GM23338 (cell line): ENCODE measurements around the gene DHX29. TPM values are rescaled to one million over a fixed set of nuclear protein-coding genes. Genes with fewer than 3 reads are reported as not detected.

Source experiments
- ATAC-seq: fragments of 200-7000 bp; cut with Tn5 transposase; 3 replicates; pipeline ENCODE4 v1.9.1; 2020
- DNase-seq: peaks from one replicate; pipeline ENCODE4 v3.0.0-alpha.2; 2015; ENCODE audit warnings: low spot score
- H2AFZ ChIP-seq: fragments of 200-600 bp; sonication (generic); 2 replicates; pipeline ENCODE4 v1.8.0; 2016; ENCODE audit warnings: antibody characterized with exemption, mild to moderate bottlenecking, moderate library complexity
- H3F3A ChIP-seq: fragments of 200-600 bp; sonication (generic); replicated peaks from 2 replicates; pipeline ENCODE4 v1.8.0; 2017; ENCODE audit warnings: antibody characterized with exemption, mixed run types, low read depth
- H3K27ac ChIP-seq: fragments of 200-600 bp; sonication (generic); 2 replicates; pipeline ENCODE4 v1.6.1; 2016; ENCODE audit warnings: low read depth
- H3K27me3 ChIP-seq: fragments of 200-600 bp; sonication (generic); 2 replicates; pipeline ENCODE4 v1.8.0; 2016; ENCODE audit warnings: mild to moderate bottlenecking, mixed run types, moderate library complexity; ENCODE audit not compliant: insufficient read depth
- H3K36me3 ChIP-seq: fragments of 200-600 bp; sonication (generic); 2 replicates; pipeline ENCODE4 v1.8.0; 2016; ENCODE audit warnings: mild to moderate bottlenecking; ENCODE audit not compliant: insufficient read depth
- H3K4me1 ChIP-seq: fragments of 200-600 bp; sonication (generic); 2 replicates; pipeline ENCODE4 v1.8.0; 2016; ENCODE audit warnings: mild to moderate bottlenecking, moderate library complexity; ENCODE audit not compliant: insufficient read depth
- H3K4me2 ChIP-seq: fragments of 200-600 bp; sonication (generic); 2 replicates; pipeline ENCODE4 v1.7.1; 2017; ENCODE audit warnings: mixed run types
- H3K4me3 ChIP-seq: fragments of 200-600 bp; sonication (generic); 2 replicates; pipeline ENCODE4 v1.6.1; 2016; ENCODE audit warnings: mixed run types
- H3K79me2 ChIP-seq: fragments of 200-600 bp; sonication (generic); replicated peaks from 2 replicates; pipeline ENCODE4 v1.8.0; 2017; ENCODE audit warnings: mild to moderate bottlenecking; ENCODE audit not compliant: insufficient read depth
- H3K9me2 ChIP-seq: fragments of 200-600 bp; sonication (generic); 2 replicates; pipeline ENCODE4 v1.8.0; 2017; ENCODE audit not compliant: insufficient read depth
- H4K20me1 ChIP-seq: fragments of 200-600 bp; sonication (generic); replicated peaks from 2 replicates; pipeline ENCODE4 v1.8.0; 2017; ENCODE audit warnings: mild to moderate bottlenecking; ENCODE audit not compliant: insufficient read depth
- H3K27ac Mint-ChIP-seq: 2 replicates; pipeline ENCODE4 v1.8.0; 2020; ENCODE audit warnings: inconsistent platforms, mild to moderate bottlenecking, moderate library complexity, mixed read lengths
- H3K27me3 Mint-ChIP-seq: 3 replicates; pipeline ENCODE4 v1.8.0; 2022; ENCODE audit warnings: low read depth, mild to moderate bottlenecking, moderate library complexity, mixed read lengths, inconsistent platforms; ENCODE audit not compliant: insufficient read depth, poor library complexity
- H3K36me3 Mint-ChIP-seq: 3 replicates; pipeline ENCODE4 v1.8.0; 2021; ENCODE audit warnings: low read depth, mild to moderate bottlenecking, inconsistent platforms, moderate library complexity, mixed read lengths
- H3K4me1 Mint-ChIP-seq: 3 replicates; pipeline ENCODE4 v1.8.0; 2020; ENCODE audit warnings: mild to moderate bottlenecking, inconsistent platforms, mixed read lengths
- H3K4me3 Mint-ChIP-seq: 3 replicates; pipeline ENCODE4 v1.8.0; 2021; ENCODE audit warnings: moderate library complexity, mild to moderate bottlenecking, inconsistent platforms, mixed read lengths
- H3K9me3 Mint-ChIP-seq: 3 replicates; pipeline ENCODE4 v1.8.0; 2020; ENCODE audit warnings: moderate library complexity, mild to moderate bottlenecking, inconsistent platforms, mixed read lengths
- CTCF ChIP-seq, 2 experiments: fragments of 200-600 bp in 1 of 2; sonication (generic) in 1 of 2; conservative IDR thresholded peaks; 2 replicates each; pipeline versions ENCODE4 v1.5.1 to v1.6.1; 2016 to 2017; ENCODE audit warnings: antibody characterized with exemption in 2 of 2, low read depth in 2 of 2, mild to moderate bottlenecking in 2 of 2, moderate library complexity in 1 of 2
- ETS1 ChIP-seq: IDR thresholded peaks from 2 replicates; pipeline ENCODE4 v1.6.1; 2016; ENCODE audit warnings: antibody characterized with exemption
- EZH2 ChIP-seq: fragments of 200-600 bp; sonication (generic); IDR thresholded peaks from one replicate; pipeline ENCODE4 v1.8.0; 2017; ENCODE audit warnings: antibody characterized with exemption, mild to moderate bottlenecking, low read depth; ENCODE audit not compliant: unreplicated experiment
- EZH2phosphoT487 ChIP-seq: fragments of 200-600 bp; sonication (generic); IDR thresholded peaks from one replicate; pipeline ENCODE4 v1.8.1; 2018; ENCODE audit warnings: antibody characterized with exemption; ENCODE audit not compliant: unreplicated experiment
- JUNB ChIP-seq: IDR thresholded peaks from one replicate; pipeline ENCODE4 v1.6.1; 2016; ENCODE audit warnings: antibody characterized with exemption; ENCODE audit not compliant: unreplicated experiment
- POLR2AphosphoS5 ChIP-seq: IDR thresholded peaks from 2 replicates; pipeline ENCODE4 v1.6.1; 2016; ENCODE audit warnings: antibody characterized with exemption, low read depth
- ZNF331 ChIP-seq: fragments of 250-450 bp; sonication (Bioruptor Pico); IDR thresholded peaks from 2 replicates; pipeline ENCODE4 v1.5.0; 2020; ENCODE audit warnings: low read depth, mild to moderate bottlenecking, moderate library complexity
- polyA plus RNA-seq: library from polyadenylated mRNA; unstranded; fragments of >200 nt; fragmentation: Nextera tagmentation; extraction: Ambion mirVana; gene quantifications from 2 replicates; pipeline ENCODE4 v1.2.1, GENCODE V29; 2016
- total RNA-seq: library from RNA; depleted of rRNA; stranded (reverse); fragments of >200 nt; shearing (Covaris generic); gene quantifications from 2 replicates; pipeline ENCODE4 v1.2.3, GENCODE V29; 2014

DHX29 gene
- total and polyA plus RNA-seq, 2 experiments from 2014 or later: 34.6 to 137 TPM

- Mint-ChIP-seq H3K9me3 (peaks cover 5% of the 10 kb centered on the region; the same call in 2 of the 3 replicates), H3K4me3 (peak overlapping the region; percentile 73), H3K27ac (no peak overlapping the region), H3K27me3 (peaks cover 97% of the 10 kb centered on the region), H3K4me1 (peaks cover 33% of the 10 kb centered on the region), H3K36me3 (peaks cover 3% of the 10 kb centered on the region; the same call in 1 of the 3 replicates)
- Histone ChIP-seq H3F3A (peaks cover 24% of the 10 kb centered on the region), H3K9me2 (no peaks in the 10 kb centered on the region), H3K4me3 (peak overlapping the region; percentile 66), H3K4me2 (peak overlapping the region; percentile 84), H3K4me1 (peaks cover 31% of the 10 kb centered on the region), H4K20me1 (peaks cover 49% of the 10 kb centered on the region), H3K27me3 (peaks cover 100% of the 10 kb centered on the region), H2AFZ (peak overlapping the region; percentile 92), H3K36me3 (no peaks in the 10 kb centered on the region), H3K79me2 (no peaks in the 10 kb centered on the region), H3K27ac (no peak overlapping the region)
- DNase-seq (peak; percentile 26), ATAC-seq (no peak)
- TF ChIP-seq EZH2phosphoT487 (peak; percentile 91), POLR2AphosphoS5 (no peak), JUNB (no peak), ETS1 (no peak), EZH2 (peak; percentile 87)
These were observed 79.6 kb downstream of the DHX29 start for GRCh38 chr5:55227664-55228430.

- peak within 1 kb of the TSS; percentile 66 for H3K4me3 ChIP-seq
- Mint-ChIP-seq H3K4me1 (peaks cover 35% of the 10 kb centered on the region), H3K27ac (no peak within 1 kb of the TSS), H3K27me3 (peaks cover 97% of the 10 kb centered on the region), H3K36me3 (no peaks in the 10 kb centered on the region; the same call in 2 of the 3 replicates), H3K9me3 (peaks cover 3% of the 10 kb centered on the region; the same call in 1 of the 3 replicates), H3K4me3 (peak within 1 kb of the TSS; percentile 73)
- H3K27ac ChIP-seq: no peak within 1 kb of the TSS
- H3K79me2 ChIP-seq: no peaks in the 10 kb centered on the region
- DNase-seq: peak; percentile 89
- peaks cover 100% of the 10 kb centered on the region for H3K27me3 ChIP-seq
- no peaks in the 10 kb centered on the region for H3K36me3 ChIP-seq
- H3K9me2 ChIP-seq: no peaks in the 10 kb centered on the region
- H3K4me1 ChIP-seq: peaks cover 30% of the 10 kb centered on the region
- peaks cover 20% of the 10 kb centered on the region for H3F3A ChIP-seq
- peak within 1 kb of the TSS; percentile 92 for H2AFZ ChIP-seq
- ATAC-seq: peak; percentile 56
- H4K20me1 ChIP-seq: peaks cover 53% of the 10 kb centered on the region
- peak in 1 of 2 experiments; percentile 39; a peak in 1 of 4 replicates for TF ChIP-seq CTCF (conservative IDR thresholded peaks at IDR 0.05; ENCODE audit: low read depth in 2 of 2)
- no peak for TF ChIP-seq EZH2phosphoT487
- peak; percentile 67 for TF ChIP-seq EZH2
- TF ChIP-seq POLR2AphosphoS5: no peak
- no peak for TF ChIP-seq ZNF331
- TF ChIP-seq JUNB: no peak
- peak within 1 kb of the TSS; percentile 84 for H3K4me2 ChIP-seq
These were observed 80.4 kb downstream of the DHX29 start, which contains the start of gene MCIDAS for GRCh38 chr5:55226934-55227663. MCIDAS (minus strand) TSS chr5:55227315; CDS start chr5:55227138, 177 bp downstream.
